PFSK-1 (cell line): ENCODE measurements around the gene PTGDR2.

Experiments used
- FOXP2 ChIP-seq: optimal IDR thresholded peaks from 2 replicates; pipeline ENCODE3; 2011; ENCODE audit warnings: borderline replicate concordance, control low read depth, inconsistent platforms; ENCODE audit not compliant: insufficient read depth; ENCODE audit errors: extremely low read length, extremely low read depth
- POLR2AphosphoS5 ChIP-seq: IDR thresholded peaks from 2 replicates; pipeline ENCODE4 v1.6.1; 2012; ENCODE audit warnings: low read depth, mild to moderate bottlenecking, control low read depth, low read length, moderate library complexity
- REST ChIP-seq, 2 experiments: IDR thresholded peaks; 2 replicates each; pipeline versions ENCODE4 v1.6.1 to v1.8.0; 2011 to 2012; ENCODE audit warnings: low read depth in 2 of 2, low read length in 2 of 2, control low read depth in 1 of 2, inconsistent platforms in 1 of 2, mild to moderate bottlenecking in 1 of 2, moderate library complexity in 1 of 2; ENCODE audit not compliant: insufficient read depth in 1 of 2
- SIN3A ChIP-seq: IDR thresholded peaks from 2 replicates; pipeline ENCODE4 v1.6.1; 2012; ENCODE audit warnings: mild to moderate bottlenecking, low read length, moderate library complexity, borderline replicate concordance; ENCODE audit not compliant: insufficient read depth
- TAF1 ChIP-seq: IDR thresholded peaks from 2 replicates; pipeline ENCODE4 v1.6.1; 2012; ENCODE audit warnings: low read length, control low read depth, borderline replicate concordance; ENCODE audit not compliant: insufficient read depth

Gene PTGDR2

GRCh38 chr11:60899046-60899936 is 43.5 kb upstream of the PTGDR2 start:
- no peak for TF ChIP-seq SIN3A
- TF ChIP-seq FOXP2, result no peak
- no peak for TF ChIP-seq POLR2AphosphoS5
- no peak for TF ChIP-seq REST (IDR thresholded peaks at IDR 0.05; ENCODE audit: insufficient read depth in 1 of 2, low read depth in 2 of 2, low read length in 2 of 2)
- TF ChIP-seq TAF1, result no peak

- TF ChIP-seq SIN3A (no peak), FOXP2 (no peak), REST (IDR thresholded peaks at IDR 0.05; ENCODE audit: insufficient read depth in 1 of 2, low read depth in 2 of 2, low read length in 2 of 2) (no peak), POLR2AphosphoS5 (no peak), TAF1 (no peak)
Measured at GRCh38 chr11:60897496-60897895, 41.7 kb upstream of the PTGDR2 start.

DNA sequence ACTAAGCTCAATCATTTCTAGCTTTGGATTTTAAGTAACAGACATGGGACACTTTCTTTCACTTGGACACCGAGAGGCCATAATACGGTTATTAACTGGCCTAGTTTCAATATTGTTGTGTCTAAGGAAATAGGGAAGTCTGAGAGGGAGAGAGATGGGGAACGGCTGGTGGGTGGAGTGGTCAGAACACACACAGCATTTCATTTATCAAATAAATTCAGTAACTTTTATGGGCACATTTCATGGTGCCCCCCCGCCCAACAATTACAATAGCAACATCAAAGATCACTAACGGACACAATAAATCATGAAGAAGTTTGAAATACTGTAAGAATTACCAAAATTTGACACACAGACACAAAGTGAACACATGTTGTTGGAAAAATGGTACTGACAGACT is 39.9 kb upstream of the PTGDR2 start:
- TF ChIP-seq REST (IDR thresholded peaks at IDR 0.05; ENCODE audit: insufficient read depth in 1 of 2, low read depth in 2 of 2, low read length in 2 of 2) (no peak), TAF1 (no peak)

- TF ChIP-seq FOXP2 (no peak), POLR2AphosphoS5 (no peak), TAF1 (no peak), REST (IDR thresholded peaks at IDR 0.05; ENCODE audit: insufficient read depth in 1 of 2, low read depth in 2 of 2, low read length in 2 of 2) (no peak)
Measured at GRCh38 chr11:60891103-60891741, 35.5 kb upstream of the PTGDR2 start.
